ENCODE data around the gene C17orf107. TPM values are rescaled to one million over a fixed set of nuclear protein-coding genes. Genes with fewer than 3 reads are reported as not detected.
"Not testable (repeated sequence)": the region's sequence is repeated elsewhere in the genome, so short reads cannot be mapped to it uniquely, and the experiment has no call there.

C17orf107 gene
- total RNA-seq, 1 donor from 2014 or later = 1.8 TPM

- Mint-ChIP-seq H3K27me3 (ENCODE audit: low read depth) (no peaks in the 10 kb centered on the region), H3K4me1 (ENCODE audit: low read depth) (no peaks in the 10 kb centered on the region), H3K27ac (ENCODE audit: unreplicated experiment) (no peak overlapping the region), H3K9me3 (ENCODE audit: low read depth) (no peaks in the 10 kb centered on the region), H3K36me3 (ENCODE audit: low read depth) (no peaks in the 10 kb centered on the region), H3K4me3 (ENCODE audit: unreplicated experiment) (no peak overlapping the region)
- TF ChIP-seq, protein P1, sequence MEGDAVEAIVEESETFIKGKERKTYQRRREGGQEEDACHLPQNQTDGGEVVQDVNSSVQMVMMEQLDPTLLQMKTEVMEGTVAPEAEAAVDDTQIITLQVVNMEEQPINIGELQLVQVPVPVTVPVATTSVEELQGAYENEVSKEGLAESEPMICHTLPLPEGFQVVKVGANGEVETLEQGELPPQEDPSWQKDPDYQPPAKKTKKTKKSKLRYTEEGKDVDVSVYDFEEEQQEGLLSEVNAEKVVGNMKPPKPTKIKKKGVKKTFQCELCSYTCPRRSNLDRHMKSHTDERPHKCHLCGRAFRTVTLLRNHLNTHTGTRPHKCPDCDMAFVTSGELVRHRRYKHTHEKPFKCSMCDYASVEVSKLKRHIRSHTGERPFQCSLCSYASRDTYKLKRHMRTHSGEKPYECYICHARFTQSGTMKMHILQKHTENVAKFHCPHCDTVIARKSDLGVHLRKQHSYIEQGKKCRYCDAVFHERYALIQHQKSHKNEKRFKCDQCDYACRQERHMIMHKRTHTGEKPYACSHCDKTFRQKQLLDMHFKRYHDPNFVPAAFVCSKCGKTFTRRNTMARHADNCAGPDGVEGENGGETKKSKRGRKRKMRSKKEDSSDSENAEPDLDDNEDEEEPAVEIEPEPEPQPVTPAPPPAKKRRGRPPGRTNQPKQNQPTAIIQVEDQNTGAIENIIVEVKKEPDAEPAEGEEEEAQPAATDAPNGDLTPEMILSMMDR (IDR thresholded peaks at IDR 0.05) = no peak
- DNase-seq (ENCODE audit: low spot score) = no peak
These were observed 22.0 kb downstream of the C17orf107 start for GRCh38 chr17:4921320-4921719.

- H3K4me3 Mint-ChIP-seq (ENCODE audit: unreplicated experiment); DNase-seq (ENCODE audit: low spot score); H3K27ac Mint-ChIP-seq (ENCODE audit: unreplicated experiment); H3K4me1 Mint-ChIP-seq (ENCODE audit: low read depth); H3K36me3 Mint-ChIP-seq (ENCODE audit: low read depth); H3K27me3 Mint-ChIP-seq (ENCODE audit: low read depth); H3K9me3 Mint-ChIP-seq (ENCODE audit: low read depth): not testable (repeated sequence)
These were observed 27.4 kb downstream of the C17orf107 start for GRCh38 chr17:4926577-4927335.

GRCh38 chr17:4928881-4929280, 29.5 kb downstream of the C17orf107 start:
- no peak overlapping the region for H3K27ac Mint-ChIP-seq (ENCODE audit: unreplicated experiment)
- TF ChIP-seq, protein P1 (IDR thresholded peaks at IDR 0.05) = no peak
- H3K27me3 Mint-ChIP-seq (ENCODE audit: low read depth) = no peaks in the 10 kb centered on the region
- no peak for DNase-seq (ENCODE audit: low spot score)
- no peak overlapping the region for H3K4me3 Mint-ChIP-seq (ENCODE audit: unreplicated experiment)
- H3K4me1 Mint-ChIP-seq (ENCODE audit: low read depth) = peaks cover under 1% of the 10 kb centered on the region
- H3K9me3 Mint-ChIP-seq (ENCODE audit: low read depth) = no peaks in the 10 kb centered on the region
- H3K36me3 Mint-ChIP-seq (ENCODE audit: low read depth) = peaks cover 2% of the 10 kb centered on the region

DNA sequence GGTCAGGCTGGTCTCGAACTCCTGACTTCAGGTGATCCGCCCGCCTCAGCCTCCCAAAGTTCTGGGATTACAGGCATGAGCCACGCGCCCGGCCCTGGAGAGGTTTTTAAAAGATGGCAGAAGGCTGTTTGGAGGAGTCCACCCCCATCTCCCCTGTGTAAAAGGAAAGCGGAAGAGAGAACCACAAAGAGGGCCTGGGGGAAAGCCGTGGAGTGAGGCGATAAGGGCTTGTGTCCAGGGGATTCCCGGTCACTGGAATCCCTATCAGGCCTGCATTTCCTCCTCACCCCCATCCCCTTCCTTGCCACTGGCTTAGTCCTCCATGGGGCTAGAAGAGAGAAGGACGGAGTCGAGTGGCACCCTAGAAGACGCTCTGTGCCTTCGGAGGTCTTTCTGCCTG, 32.6 kb downstream of the C17orf107 start, which contains the start of gene GP1BA:
Gene GP1BA, plus strand, starts transcription at position 315 of the 400 bp plus-strand sequence. CDS start 328 bp downstream, outside the sequence.
- TF ChIP-seq, protein P1 (IDR thresholded peaks at IDR 0.05) = no peak
- Mint-ChIP-seq H3K36me3 (ENCODE audit: low read depth) (peaks cover 2% of the 10 kb centered on the region), H3K27me3 (ENCODE audit: low read depth) (no peaks in the 10 kb centered on the region), H3K27ac (ENCODE audit: unreplicated experiment) (peak within 1 kb of the TSS; percentile 51), H3K4me1 (ENCODE audit: low read depth) (peaks cover 9% of the 10 kb centered on the region), H3K9me3 (ENCODE audit: low read depth) (no peaks in the 10 kb centered on the region), H3K4me3 (ENCODE audit: unreplicated experiment) (no peak within 1 kb of the TSS)
- no peak for DNase-seq (ENCODE audit: low spot score)

- Mint-ChIP-seq H3K36me3 (ENCODE audit: low read depth) (peaks cover 2% of the 10 kb centered on the region), H3K4me3 (ENCODE audit: unreplicated experiment) (no peak overlapping the region), H3K27ac (ENCODE audit: unreplicated experiment) (no peak overlapping the region), H3K27me3 (ENCODE audit: low read depth) (no peaks in the 10 kb centered on the region), H3K4me1 (ENCODE audit: low read depth) (peaks cover 9% of the 10 kb centered on the region), H3K9me3 (ENCODE audit: low read depth) (no peaks in the 10 kb centered on the region)
- TF ChIP-seq, protein P1 (IDR thresholded peaks at IDR 0.05) = no peak
- DNase-seq (ENCODE audit: low spot score) = no peak
These were observed 33.4 kb downstream of the C17orf107 start for GRCh38 chr17:4932756-4933155.

GRCh38 chr17:4933646-4934045, 34.3 kb downstream of the C17orf107 start:
- no peak overlapping the region for H3K4me3 Mint-ChIP-seq (ENCODE audit: unreplicated experiment)
- H3K36me3 Mint-ChIP-seq (ENCODE audit: low read depth) = peaks cover 2% of the 10 kb centered on the region
- TF ChIP-seq, protein P1 (IDR thresholded peaks at IDR 0.05) = no peak
- H3K9me3 Mint-ChIP-seq (ENCODE audit: low read depth) = no peaks in the 10 kb centered on the region
- no peaks in the 10 kb centered on the region for H3K27me3 Mint-ChIP-seq (ENCODE audit: low read depth)
- H3K4me1 Mint-ChIP-seq (ENCODE audit: low read depth) = peaks cover 14% of the 10 kb centered on the region
- DNase-seq (ENCODE audit: low spot score) = no peak
- no peak overlapping the region for H3K27ac Mint-ChIP-seq (ENCODE audit: unreplicated experiment)
